Retinal pigment epithelial cell (primary cell): ENCODE data around the gene KCND1.

Experiments
- DNase-seq: peaks from one replicate; pipeline ENCODE4 v3.0.0-alpha.2; 2010; ENCODE audit warnings: low read depth
- H3K4me3 ChIP-seq: 2 replicates; pipeline ENCODE4 v1.5.1; 2011; ENCODE audit warnings: mild to moderate bottlenecking, low read length, control low read depth, moderate library complexity
- TF ChIP-seq, protein P1 (sequence below): conservative IDR thresholded peaks from 2 replicates; pipeline ENCODE4 v1.5.1; 2011; ENCODE audit warnings: low read depth, low read length, control low read depth, inconsistent platforms

Gene KCND1

DNA sequence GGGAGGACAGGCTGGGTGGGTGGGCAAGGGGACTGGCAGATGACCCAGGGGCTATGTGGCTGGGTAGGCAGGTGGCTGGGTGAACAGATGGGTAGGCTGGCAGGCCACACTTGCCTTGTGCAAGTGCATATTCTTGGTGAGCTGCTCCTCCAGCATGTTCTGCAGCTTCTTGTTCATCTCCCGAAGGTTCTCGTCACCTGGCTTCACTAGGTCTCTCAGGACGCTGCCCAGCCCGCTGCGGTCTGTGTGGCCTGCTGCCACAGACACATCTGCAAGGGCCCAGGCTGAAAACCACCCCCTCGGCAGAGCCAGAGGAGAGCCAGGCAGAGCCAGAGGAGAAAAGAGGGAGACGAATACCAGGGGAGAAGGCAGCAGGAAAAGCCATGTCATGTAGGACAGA lies 3.4 kb upstream of the KCND1 start:
- DNase-seq = no peak
- TF ChIP-seq, protein P1, sequence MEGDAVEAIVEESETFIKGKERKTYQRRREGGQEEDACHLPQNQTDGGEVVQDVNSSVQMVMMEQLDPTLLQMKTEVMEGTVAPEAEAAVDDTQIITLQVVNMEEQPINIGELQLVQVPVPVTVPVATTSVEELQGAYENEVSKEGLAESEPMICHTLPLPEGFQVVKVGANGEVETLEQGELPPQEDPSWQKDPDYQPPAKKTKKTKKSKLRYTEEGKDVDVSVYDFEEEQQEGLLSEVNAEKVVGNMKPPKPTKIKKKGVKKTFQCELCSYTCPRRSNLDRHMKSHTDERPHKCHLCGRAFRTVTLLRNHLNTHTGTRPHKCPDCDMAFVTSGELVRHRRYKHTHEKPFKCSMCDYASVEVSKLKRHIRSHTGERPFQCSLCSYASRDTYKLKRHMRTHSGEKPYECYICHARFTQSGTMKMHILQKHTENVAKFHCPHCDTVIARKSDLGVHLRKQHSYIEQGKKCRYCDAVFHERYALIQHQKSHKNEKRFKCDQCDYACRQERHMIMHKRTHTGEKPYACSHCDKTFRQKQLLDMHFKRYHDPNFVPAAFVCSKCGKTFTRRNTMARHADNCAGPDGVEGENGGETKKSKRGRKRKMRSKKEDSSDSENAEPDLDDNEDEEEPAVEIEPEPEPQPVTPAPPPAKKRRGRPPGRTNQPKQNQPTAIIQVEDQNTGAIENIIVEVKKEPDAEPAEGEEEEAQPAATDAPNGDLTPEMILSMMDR = no peak
- no peak overlapping the region for H3K4me3 ChIP-seq

GRCh38 chrX:48974574-48974973 lies 2.9 kb upstream of the KCND1 start:
- TF ChIP-seq, protein P1 = no peak
- H3K4me3 ChIP-seq = no peak overlapping the region
- no peak for DNase-seq

DNA sequence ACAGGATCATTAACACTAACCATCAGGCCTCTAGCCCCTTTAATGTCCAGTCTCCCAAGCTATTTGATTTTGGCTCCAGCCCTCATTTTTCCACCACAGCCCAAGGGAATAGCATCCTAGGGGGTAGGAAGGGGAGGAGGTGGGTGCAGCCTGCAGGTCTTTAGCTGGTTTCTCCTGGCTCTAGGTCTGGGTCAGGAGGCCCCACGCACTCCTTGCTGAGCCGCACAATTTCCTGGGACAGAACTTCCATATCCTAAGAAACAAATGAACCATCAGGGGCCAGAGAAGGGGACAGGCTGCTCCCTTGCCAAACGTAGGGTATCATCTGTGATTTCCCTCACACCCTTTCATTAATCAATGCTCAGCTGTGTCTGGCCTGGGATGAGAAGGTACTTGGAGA lies 2.4 kb upstream of the KCND1 start:
- TF ChIP-seq, protein P1 = no peak
- DNase-seq = no peak
- no peak overlapping the region for H3K4me3 ChIP-seq

GRCh38 chrX:48972220-48973164 lies 848 bp upstream of the KCND1 start:
- DNase-seq = no peak
- H3K4me3 ChIP-seq = peak overlapping the region; percentile 41
- TF ChIP-seq, protein P1 = peak; percentile 60

DNA sequence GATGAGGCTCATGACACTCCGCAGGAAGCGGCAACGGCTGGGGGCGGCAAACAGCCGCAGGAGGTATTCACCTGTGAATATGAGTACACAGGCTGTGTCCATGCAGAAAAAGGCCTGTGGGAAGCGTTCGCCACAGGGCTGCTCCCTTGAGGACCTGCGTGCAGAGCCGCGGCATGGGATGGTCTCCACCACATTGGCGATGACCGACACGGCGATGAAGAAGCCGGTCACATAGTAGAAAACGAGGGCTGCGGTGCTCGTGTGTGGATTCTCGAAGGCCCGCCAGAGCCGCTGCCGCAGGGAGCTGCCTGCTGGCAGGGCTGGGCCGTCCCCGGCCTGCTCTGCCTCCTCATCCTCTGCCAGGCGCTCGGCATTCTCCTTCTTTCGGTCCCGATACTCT lies 2.2 kb downstream of the KCND1 start:
- no peak overlapping the region for H3K4me3 ChIP-seq
- TF ChIP-seq, protein P1 = no peak
- DNase-seq = no peak

GRCh38 chrX:48968377-48968776 lies 3.3 kb downstream of the KCND1 start:
- no peak overlapping the region for H3K4me3 ChIP-seq
- no peak for DNase-seq
- TF ChIP-seq, protein P1 = no peak
